Kidney (tissue), 14 donors: ENCODE measurements around the gene S100Z. TPM values are rescaled to one million over a fixed set of nuclear protein-coding genes. Genes with fewer than 3 reads are reported as not detected.

Experiments
- DNase-seq, 5 donors: peaks; one replicate each; pipeline ENCODE4 v3.0.0-alpha.2; 2013 to 2020
- FAIRE-seq: peaks from 2 replicates; lab custom pipeline; 2012; peaks lifted over from hg19 to GRCh38; lab: Jason Lieb, UNC
- H3K27ac ChIP-seq, 2 donors: one replicate each; pipeline ENCODE4 v1.7.0; 2013; ENCODE audit warnings: low read depth in 2 of 2, low read length in 2 of 2, inconsistent platforms in 1 of 2
- H3K27me3 ChIP-seq: one replicate; pipeline ENCODE4 v1.7.1; 2013; ENCODE audit warnings: low read length, inconsistent platforms; ENCODE audit not compliant: control insufficient read depth, insufficient read depth
- H3K36me3 ChIP-seq, 3 donors: one replicate each; pipeline versions ENCODE4 v1.7.0 to v1.7.1; 2013; ENCODE audit warnings: low read length in 3 of 3, control low read depth in 1 of 3, inconsistent platforms in 1 of 3; ENCODE audit not compliant: insufficient read depth in 3 of 3, control insufficient read depth in 2 of 3
- H3K4me1 ChIP-seq, 3 donors: one replicate each; pipeline versions ENCODE4 v1.7.0 to v1.7.1; 2013; ENCODE audit warnings: low read length in 3 of 3, inconsistent platforms in 1 of 3, low read depth in 1 of 3; ENCODE audit not compliant: control insufficient read depth in 2 of 3, insufficient read depth in 2 of 3
- H3K4me3 ChIP-seq, 3 donors: one replicate each; pipeline versions ENCODE4 v1.7.0 to v1.8.1; 2013; ENCODE audit warnings: low read length in 3 of 3, control low read depth in 1 of 3, inconsistent platforms in 1 of 3
- H3K9ac ChIP-seq, 3 donors: one replicate each; pipeline versions ENCODE4 v1.7.0 to v1.7.1; 2013; ENCODE audit warnings: low read length in 3 of 3, control low read depth in 1 of 3, inconsistent platforms in 1 of 3
- H3K9me3 ChIP-seq, 3 donors: one replicate each; pipeline versions ENCODE4 v1.7.0 to v1.7.1; 2013; ENCODE audit warnings: low read length in 3 of 3, control low read depth in 1 of 3, inconsistent platforms in 1 of 3; ENCODE audit not compliant: control insufficient read depth in 2 of 3, insufficient read depth in 1 of 3
- CTCF ChIP-seq: IDR thresholded peaks from 3 replicates; pipeline ENCODE4 v1.5.1; 2012; ENCODE audit warnings: mild to moderate bottlenecking, moderate library complexity, borderline replicate concordance; ENCODE audit not compliant: insufficient read depth; ENCODE audit errors: extremely low read depth
- intact Hi-C: fragments of 100-400 bp; cut with DNase I; formaldehyde crosslinking; loops from one replicate; pipeline ENCODE4 v1.11.1; 2022
- polyA plus RNA-seq: library from polyadenylated mRNA; stranded (reverse); fragments of 350-450 nt; fragmentation: Illumina TruSeq; extraction: RNeasy Lipid Tissue Mini Kit (QIAGEN cat#74804); gene quantifications from one replicate; pipeline ENCODE4 v1.2.3, GENCODE V29; 2014; ENCODE audit warnings: low read depth, low replicate concordance; ENCODE audit not compliant: insufficient read depth
- total RNA-seq: library from RNA; stranded (reverse); fragmentation: NEBNext Ultra II Directional; extraction: Animal tissue kit (Norgen Biotek cat#: 25700); gene quantifications from one replicate; pipeline ENCODE4 v1.2.1, GENCODE V29; 2021
- donor health status: control.
- donor health status: control.
- donor health status: control.
- donor health status: control.
- donor health status: control.
- donor health status: DM: yes; HTN: yes; CAD: no.
- donor health status: Normal renal cell carcinoma (clear cell type).

Gene S100Z
- total and polyA plus RNA-seq, 2 donors from 2014 or later: 0.69 to 1.2 TPM

DNA sequence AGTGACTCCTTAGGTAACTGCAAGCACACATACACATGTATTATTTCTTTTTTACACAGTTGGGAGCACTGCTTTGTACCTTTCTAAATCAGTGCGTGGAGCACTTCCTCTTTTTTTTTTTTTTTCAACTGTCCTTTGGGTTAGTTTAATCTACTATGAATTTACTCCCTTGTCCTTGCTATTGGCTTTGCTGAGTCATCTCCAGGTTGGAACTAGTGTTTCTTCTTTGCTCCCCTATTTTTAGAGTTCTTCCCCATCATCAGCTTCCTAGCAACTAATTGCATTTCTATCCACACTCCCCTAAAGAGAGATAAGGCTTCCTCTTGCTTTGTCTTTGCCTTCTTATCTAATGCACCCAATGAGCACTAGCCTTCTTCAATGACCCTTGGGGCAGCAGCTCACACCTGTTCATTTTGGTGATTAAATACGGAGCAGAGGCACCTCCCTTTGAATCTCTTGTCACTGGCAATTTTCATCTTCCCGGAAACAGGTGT is 24.3 kb downstream of the S100Z start:
- Histone ChIP-seq H3K4me3 (no peak overlapping the region), H3K27ac (no peak overlapping the region), H3K36me3 (no peaks in the 10 kb centered on the region), H3K4me1 (no peaks in the 10 kb centered on the region), H3K9ac (no peak overlapping the region), H3K9me3 (no peaks in the 10 kb centered on the region), H3K27me3 (no peaks in the 10 kb centered on the region)
- FAIRE-seq (no peak), DNase-seq (no peak)
- intact Hi-C loops: no loop called here
- no peak for TF ChIP-seq CTCF

DNA sequence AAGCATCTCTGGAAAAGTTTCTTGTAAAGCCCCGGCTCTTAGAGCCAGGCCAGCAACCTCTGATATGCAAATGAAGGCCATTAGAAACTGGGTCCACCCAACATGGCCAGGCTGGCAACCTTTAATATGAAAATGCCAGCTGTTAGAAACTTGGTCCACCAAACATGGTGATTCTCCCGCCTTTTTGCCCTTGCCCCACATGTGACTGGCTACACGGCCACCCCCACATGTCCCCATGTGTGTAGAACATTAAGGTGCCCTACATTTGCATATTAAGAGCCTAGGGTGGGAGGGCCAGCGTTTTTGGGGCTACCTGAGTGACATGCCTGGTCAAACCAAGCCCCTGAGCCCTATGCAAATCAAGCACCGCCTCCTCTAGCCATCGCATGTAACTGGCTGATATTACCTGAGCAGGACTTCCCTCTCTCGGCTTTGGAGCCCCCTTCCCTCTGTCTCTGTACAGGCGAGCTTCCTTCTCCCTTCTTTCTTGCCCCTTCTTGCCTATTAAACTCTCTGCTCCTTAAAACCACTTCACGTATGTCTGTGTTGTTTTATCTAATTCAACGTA is 39.0 kb downstream of the S100Z start:
- Histone ChIP-seq H3K27ac (no peak overlapping the region), H3K9ac (no peak overlapping the region), H3K4me3 (no peak overlapping the region), H3K36me3 (no peaks in the 10 kb centered on the region), H3K27me3 (no peaks in the 10 kb centered on the region), H3K9me3 (no peaks in the 10 kb centered on the region), H3K4me1 (no peaks in the 10 kb centered on the region)
- TF ChIP-seq CTCF: no peak
- no peak for FAIRE-seq
- DNase-seq: no peak
- intact Hi-C loops: no loop called here

- no peak for DNase-seq
- intact Hi-C loops: no loop called here
- Histone ChIP-seq H3K27me3 (no peaks in the 10 kb centered on the region), H3K4me1 (no peaks in the 10 kb centered on the region), H3K9ac (no peak overlapping the region), H3K9me3 (peaks cover 0 to 2% (median 0%) of the 10 kb centered on the region in 3 donors), H3K4me3 (no peak overlapping the region), H3K36me3 (no peaks in the 10 kb centered on the region), H3K27ac (no peak overlapping the region)
- no peak for FAIRE-seq
- no peak for TF ChIP-seq CTCF
These were observed 43.5 kb downstream of the S100Z start for GRCh38 chr5:76893294-76893693.

GRCh38 chr5:76896196-76896595 is 46.4 kb downstream of the S100Z start:
- DNase-seq (no peak), FAIRE-seq (no peak)
- H3K4me1 ChIP-seq: no peaks in the 10 kb centered on the region
- H3K36me3 ChIP-seq: no peaks in the 10 kb centered on the region
- intact Hi-C loops: no loop called here
- H3K9me3 ChIP-seq: peaks cover 0 to 5% (median 2%) of the 10 kb centered on the region in 3 donors
- no peak overlapping the region for H3K4me3 ChIP-seq
- H3K9ac ChIP-seq: no peak overlapping the region
- H3K27me3 ChIP-seq: no peaks in the 10 kb centered on the region
- H3K27ac ChIP-seq: no peak overlapping the region
- TF ChIP-seq CTCF: no peak
